Activated B cell treated with CpG ODN at 0.5 μM for 24 hours (primary cell): ENCODE measurements around the gene ERMARD. TPM values are rescaled to one million over a fixed set of nuclear protein-coding genes. Genes with fewer than 3 reads are reported as not detected.

Experiments used
- ATAC-seq: fragments of 200-7000 bp; cut with Tn5 transposase; one replicate; pipeline ENCODE4 v1.10.0; 2021; ENCODE audit warnings: low read depth, mild to moderate bottlenecking, moderate library complexity
- CTCF ChIA-PET: fragments of 350-600 bp; sonication (Branson Sonifier 250); formaldehyde crosslinking; loops from one replicate; lab custom pipeline; 2021; ENCODE audit warnings: antibody characterized with exemption; lab: Charles Lee
- POLR2A ChIA-PET: fragments of 350-600 bp; sonication (Branson Sonifier 250); formaldehyde crosslinking; loops from one replicate; lab custom pipeline; 2021; ENCODE audit warnings: antibody characterized with exemption; lab: Charles Lee
- DNase-seq: peaks from one replicate; pipeline ENCODE4 v3.0.0; 2022
- H3K27ac Mint-ChIP-seq: one replicate; pipeline ENCODE4 v1.8.0; 2020; ENCODE audit warnings: mixed read lengths
- H3K27me3 Mint-ChIP-seq: one replicate; pipeline ENCODE4 v1.8.0; 2021; ENCODE audit warnings: mixed read lengths
- H3K36me3 Mint-ChIP-seq: one replicate; pipeline ENCODE4 v1.8.0; 2021; ENCODE audit warnings: low read depth, mixed read lengths
- H3K4me1 Mint-ChIP-seq: one replicate; pipeline ENCODE4 v1.8.0; 2021; ENCODE audit warnings: mixed read lengths
- H3K4me3 Mint-ChIP-seq: one replicate; pipeline ENCODE4 v1.8.0; 2020; ENCODE audit warnings: mild to moderate bottlenecking, mixed read lengths
- H3K9me3 Mint-ChIP-seq: one replicate; pipeline ENCODE4 v1.8.0; 2020; ENCODE audit warnings: mixed read lengths
- intact Hi-C: fragments of 100-400 bp; cut with micrococcal nuclease; formaldehyde crosslinking; loops from one replicate; pipeline ENCODE4 v1.15.1; 2024
- total RNA-seq: library from RNA; stranded (reverse); gene quantifications from 2 replicates; pipeline ENCODE4 v1.2.3, GENCODE V29; 2022
- TF ChIP-seq, protein P1 (sequence below): fragments of 200-600 bp; IDR thresholded peaks from one replicate; pipeline ENCODE4 v1.8.0; 2022; ENCODE audit warnings: antibody characterized with exemption, mild to moderate bottlenecking

The ERMARD gene
- total RNA-seq, 1 donor from 2014 or later, result 45.4 TPM

GRCh38 chr6:169720207-169720855 lies 31.1 kb upstream of the ERMARD start:
- TF ChIP-seq, protein P1, sequence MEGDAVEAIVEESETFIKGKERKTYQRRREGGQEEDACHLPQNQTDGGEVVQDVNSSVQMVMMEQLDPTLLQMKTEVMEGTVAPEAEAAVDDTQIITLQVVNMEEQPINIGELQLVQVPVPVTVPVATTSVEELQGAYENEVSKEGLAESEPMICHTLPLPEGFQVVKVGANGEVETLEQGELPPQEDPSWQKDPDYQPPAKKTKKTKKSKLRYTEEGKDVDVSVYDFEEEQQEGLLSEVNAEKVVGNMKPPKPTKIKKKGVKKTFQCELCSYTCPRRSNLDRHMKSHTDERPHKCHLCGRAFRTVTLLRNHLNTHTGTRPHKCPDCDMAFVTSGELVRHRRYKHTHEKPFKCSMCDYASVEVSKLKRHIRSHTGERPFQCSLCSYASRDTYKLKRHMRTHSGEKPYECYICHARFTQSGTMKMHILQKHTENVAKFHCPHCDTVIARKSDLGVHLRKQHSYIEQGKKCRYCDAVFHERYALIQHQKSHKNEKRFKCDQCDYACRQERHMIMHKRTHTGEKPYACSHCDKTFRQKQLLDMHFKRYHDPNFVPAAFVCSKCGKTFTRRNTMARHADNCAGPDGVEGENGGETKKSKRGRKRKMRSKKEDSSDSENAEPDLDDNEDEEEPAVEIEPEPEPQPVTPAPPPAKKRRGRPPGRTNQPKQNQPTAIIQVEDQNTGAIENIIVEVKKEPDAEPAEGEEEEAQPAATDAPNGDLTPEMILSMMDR, result no peak
- Mint-ChIP-seq H3K4me1 (peaks cover 24% of the 10 kb centered on the region), H3K36me3 (peaks cover 28% of the 10 kb centered on the region), H3K27ac (no peak overlapping the region), H3K4me3 (no peak overlapping the region), H3K9me3 (no peaks in the 10 kb centered on the region), H3K27me3 (no peaks in the 10 kb centered on the region)
- ChIA-PET CTCF (interaction anchor here (0.8 kb wide), 1 partner anchor 11 kb away, joined by 3 read pairs; no protein-coding TSS in a partner anchor), POLR2A (interaction anchor here (1.0 to 5.3 kb wide), 2 partner anchors 16 to 18 kb away, joined by 3 to 64 read pairs; partner anchors contain the start of genes C6orf120 and WDR27)
- intact Hi-C loops, result loop anchor here (5.0 kb wide), 1 partner anchor 572 kb away; the partner anchor contains the start of gene DLL1
- no peak for ATAC-seq
- no peak for DNase-seq

GRCh38 chr6:169722362-169723199 lies 28.8 kb upstream of the ERMARD start:
- H3K9me3 Mint-ChIP-seq, result no peaks in the 10 kb centered on the region
- ATAC-seq (no peak), DNase-seq (peak; percentile 33)
- ChIA-PET CTCF (interaction anchor here (1.0 to 2.0 kb wide), 3 partner anchors 15 to 67 kb away, joined by 3 to 6 read pairs (median 4); partner anchors contain the start of genes C6orf120 and WDR27), POLR2A (interaction anchor here (1.2 to 5.9 kb wide), 6 partner anchors 12 to 831 kb away, joined by 4 to 64 read pairs (median 6); partner anchors contain the start of genes C6orf120, DYNLT2, ERMARD and TBP)
- H3K36me3 Mint-ChIP-seq, result peaks cover 10% of the 10 kb centered on the region
- H3K4me1 Mint-ChIP-seq, result peaks cover 30% of the 10 kb centered on the region
- H3K27ac Mint-ChIP-seq, result peak overlapping the region; percentile 89
- peak overlapping the region; percentile 82 for H3K4me3 Mint-ChIP-seq
- intact Hi-C loops, result loop anchor here (1.0 to 5.0 kb wide), 4 partner anchors 20 to 832 kb away; partner anchors contain the start of genes C6orf120, DLL1, FAM120B and TBP
- TF ChIP-seq, protein P1, result no peak
- H3K27me3 Mint-ChIP-seq, result no peaks in the 10 kb centered on the region

GRCh38 chr6:169723200-169723909 lies 28.1 kb upstream of the ERMARD start:
- peaks cover 30% of the 10 kb centered on the region for H3K4me1 Mint-ChIP-seq
- DNase-seq (peak; percentile 76), ATAC-seq (peak; percentile 45)
- peaks cover 10% of the 10 kb centered on the region for H3K36me3 Mint-ChIP-seq
- POLR2A ChIA-PET, result interaction anchor here (1.0 to 5.9 kb wide), 7 partner anchors 12 to 831 kb away, joined by 3 to 64 read pairs (median 5); partner anchors contain the start of genes C6orf120, DYNLT2, ERMARD and TBP
- no peaks in the 10 kb centered on the region for H3K27me3 Mint-ChIP-seq
- H3K4me3 Mint-ChIP-seq, result peak overlapping the region; percentile 82
- peak overlapping the region; percentile 89 for H3K27ac Mint-ChIP-seq
- intact Hi-C loops, result loop anchor here (1.0 to 5.0 kb wide), 4 partner anchors 21 to 831 kb away; partner anchors contain the start of genes C6orf120, DLL1, FAM120B and TBP
- TF ChIP-seq, protein P1, result no peak
- no peaks in the 10 kb centered on the region for H3K9me3 Mint-ChIP-seq
- CTCF ChIA-PET, result interaction anchor here (1.1 to 2.0 kb wide), 2 partner anchors 16 to 21 kb away, joined by 3 to 6 read pairs; partner anchors contain the start of genes C6orf120 and WDR27

GRCh38 chr6:169723991-169724493 lies 27.4 kb upstream of the ERMARD start:
- Mint-ChIP-seq H3K27me3 (no peaks in the 10 kb centered on the region), H3K4me1 (peaks cover 30% of the 10 kb centered on the region), H3K4me3 (peak overlapping the region; percentile 81)

More at GRCh38 chr6:169723991-169724493, 27.4 kb upstream of the ERMARD start:
- ATAC-seq (peak; percentile 48), DNase-seq (peak; percentile 68)
- TF ChIP-seq, protein P1, result no peak
- Mint-ChIP-seq H3K36me3 (peaks cover 9% of the 10 kb centered on the region), H3K9me3 (no peaks in the 10 kb centered on the region), H3K27ac (no peak overlapping the region)
- intact Hi-C loops, result loop anchor here (1.0 to 5.0 kb wide), 5 partner anchors 22 to 830 kb away; partner anchors contain the start of genes C6orf120, DLL1, DYNLT2 and ERMARD
- POLR2A ChIA-PET, result interaction anchor here (1.0 to 5.9 kb wide), 4 partner anchors 11 to 27 kb away, joined by 3 to 64 read pairs (median 30); partner anchors contain the start of genes C6orf120, DYNLT2, ERMARD and WDR27
- CTCF ChIA-PET, result interaction anchor here (1.1 kb wide), 1 partner anchor 17 kb away, joined by 3 read pairs; no protein-coding TSS in a partner anchor
